Esophagus muscularis mucosa (tissue), 4 donors: ENCODE data around the gene ZNF592.

Experiments
- CTCF ChIP-seq, 3 experiments: fragments of 200-600 bp in 2 of 3; fragments of 450-650 bp in 1 of 3; sonication (generic) in 2 of 3; IDR thresholded peaks; one replicate each; pipeline ENCODE4 v1.5.1; 2017 to 2019; ENCODE audit warnings: antibody characterized with exemption in 3 of 3, mild to moderate bottlenecking in 2 of 3, moderate library complexity in 1 of 3
- EP300 ChIP-seq: sonication (generic); formaldehyde crosslinking; IDR thresholded peaks from one replicate; pipeline ENCODE4 v1.6.1; 2017; ENCODE audit warnings: antibody characterized with exemption
- POLR2A ChIP-seq: fragments of 450-650 bp; IDR thresholded peaks from one replicate; pipeline ENCODE4 v1.6.1; 2017; ENCODE audit warnings: antibody characterized with exemption, moderate library complexity, mild to moderate bottlenecking, low read depth
- POLR2AphosphoS5 ChIP-seq, 2 donors: sonication (generic); formaldehyde crosslinking; IDR thresholded peaks; one replicate each; pipeline ENCODE4 v1.6.1; 2017; ENCODE audit warnings: antibody characterized with exemption in 2 of 2

GRCh38 chr15:84752195-84752594, 3.8 kb downstream of the ZNF592 start:
- TF ChIP-seq POLR2AphosphoS5 (IDR thresholded peaks at IDR 0.05) (no peak), CTCF (IDR thresholded peaks at IDR 0.05) (no peak), POLR2A (no peak), EP300 (no peak)
